A673 (cell line): Measurements from ENCODE around the gene IL17REL.

Experiments
- CTCF ChIP-seq: fragments of 300-800, 200-600 bp; sonication (generic); conservative IDR thresholded peaks from 2 replicates; pipeline ENCODE4 v1.5.1; 2017; ENCODE audit warnings: low read depth, mild to moderate bottlenecking, antibody characterized with exemption, low read length, moderate library complexity, mixed read lengths
- EZH2 ChIP-seq: fragments of 200-600 bp; sonication (generic); IDR thresholded peaks from 2 replicates; pipeline ENCODE4 v1.6.1; 2017; ENCODE audit warnings: borderline replicate concordance, low read depth, mild to moderate bottlenecking, mixed read lengths, antibody characterized with exemption, low read length; ENCODE audit not compliant: poor library complexity, severe bottlenecking

GRCh38 chr22:49967706-49968208 is 44.8 kb downstream of the IL17REL start:
- TF ChIP-seq CTCF (no peak), EZH2 (no peak)
